CD14-positive monocyte (primary cell): Measurements from ENCODE around the gene BLM. TPM values are rescaled to one million over a fixed set of nuclear protein-coding genes. Genes with fewer than 3 reads are reported as not detected.

Experiments used
- DNase-seq, 3 donors: peaks; one replicate each; pipeline ENCODE4 v3.0.0-alpha.2; 2011 to 2022
- H2AFZ ChIP-seq: 2 replicates; pipeline ENCODE4 v1.6.0; 2012; ENCODE audit warnings: mild to moderate bottlenecking, low read depth, low read length, inconsistent platforms; ENCODE audit not compliant: insufficient read depth, poor library complexity, severe bottlenecking
- H3K27ac ChIP-seq, 2 donors: 1 replicate in 1 of 2; 2 replicates in 1 of 2; pipeline ENCODE4 v1.5.1; 2012 to 2013; ENCODE audit warnings: low read length in 2 of 2, control low read depth in 1 of 2, inconsistent platforms in 1 of 2, low read depth in 1 of 2, mild to moderate bottlenecking in 1 of 2
- H3K27me3 ChIP-seq, 2 donors: one replicate each; pipeline versions ENCODE4 v1.6.0 to v1.6.1; 2011 to 2013; ENCODE audit warnings: low read length in 2 of 2; ENCODE audit not compliant: control insufficient read depth in 2 of 2, insufficient read depth in 2 of 2
- H3K36me3 ChIP-seq, 2 donors: replicated peaks in 1 of 2; 1 replicate in 1 of 2; 2 replicates in 1 of 2; pipeline versions ENCODE4 v1.5.1 to v1.6.1; 2012 to 2013; ENCODE audit warnings: low read length in 2 of 2, control low read depth in 1 of 2, inconsistent platforms in 1 of 2, mild to moderate bottlenecking in 1 of 2; ENCODE audit not compliant: insufficient read depth in 2 of 2, control insufficient read depth in 1 of 2
- H3K4me1 ChIP-seq, 2 donors: 1 replicate in 1 of 2; 2 replicates in 1 of 2; pipeline versions ENCODE4 v1.5.1 to v1.6.1; 2012 to 2013; ENCODE audit warnings: low read length in 2 of 2, control low read depth in 1 of 2, inconsistent platforms in 1 of 2, mild to moderate bottlenecking in 1 of 2, moderate library complexity in 1 of 2; ENCODE audit not compliant: insufficient read depth in 2 of 2, control insufficient read depth in 1 of 2
- H3K4me2 ChIP-seq: replicated peaks from 2 replicates; pipeline ENCODE3; 2012; ENCODE audit warnings: low read length, moderate library complexity, mild to moderate bottlenecking; ENCODE audit not compliant: poor library complexity, severe bottlenecking; ENCODE audit errors: extremely low read depth
- H3K4me3 ChIP-seq, 3 experiments: fragments of 200-600 bp in 1 of 3; sonication (generic) in 1 of 3; replicated peaks in 1 of 3; 1 replicate in 2 of 3; 2 replicates in 1 of 3; pipeline ENCODE4 v1.5.1; 2011 to 2013; ENCODE audit warnings: low read length in 3 of 3, mild to moderate bottlenecking in 3 of 3, control low read depth in 2 of 3, low read depth in 2 of 3, inconsistent platforms in 1 of 3, moderate library complexity in 1 of 3
- H3K79me2 ChIP-seq: 2 replicates; pipeline ENCODE4 v1.6.0; 2012; ENCODE audit warnings: mild to moderate bottlenecking, control low read depth, inconsistent platforms, low read length, moderate library complexity; ENCODE audit not compliant: insufficient read depth
- H3K9ac ChIP-seq: 2 replicates; pipeline ENCODE4 v1.6.0; 2017; ENCODE audit warnings: low read length, mild to moderate bottlenecking; ENCODE audit not compliant: insufficient read depth, poor library complexity, severe bottlenecking
- H3K9me3 ChIP-seq, 2 donors: replicated peaks in 1 of 2; 1 replicate in 1 of 2; 2 replicates in 1 of 2; pipeline versions ENCODE4 v1.5.1 to v1.6.1; 2012 to 2013; ENCODE audit warnings: low read length in 2 of 2, control low read depth in 1 of 2; ENCODE audit not compliant: control insufficient read depth in 1 of 2, insufficient read depth in 1 of 2
- H4K20me1 ChIP-seq: 2 replicates; pipeline ENCODE4 v1.6.0; 2012; ENCODE audit warnings: mild to moderate bottlenecking, low read length, control low read depth, moderate library complexity; ENCODE audit not compliant: insufficient read depth
- H3K27ac Mint-ChIP-seq, 7 donors: one replicate each; pipeline ENCODE4 v1.8.0; 2020; ENCODE audit warnings: mild to moderate bottlenecking in 7 of 7, mixed read lengths in 7 of 7, moderate library complexity in 6 of 7, inconsistent platforms in 2 of 7
- H3K27me3 Mint-ChIP-seq, 3 donors: one replicate each; pipeline ENCODE4 v1.8.0; 2021 to 2022; ENCODE audit warnings: low read depth in 3 of 3, mild to moderate bottlenecking in 3 of 3, mixed read lengths in 3 of 3, moderate library complexity in 3 of 3, inconsistent platforms in 1 of 3
- H3K36me3 Mint-ChIP-seq, 2 donors: one replicate each; pipeline ENCODE4 v1.8.0; 2020; ENCODE audit warnings: mixed read lengths in 2 of 2, inconsistent platforms in 1 of 2, mild to moderate bottlenecking in 1 of 2
- H3K4me1 Mint-ChIP-seq: one replicate; pipeline ENCODE4 v1.8.0; 2020; ENCODE audit warnings: mild to moderate bottlenecking, mixed read lengths
- H3K4me3 Mint-ChIP-seq, 2 donors: one replicate each; pipeline ENCODE4 v1.8.0; 2020; ENCODE audit warnings: mild to moderate bottlenecking in 2 of 2, mixed read lengths in 2 of 2, moderate library complexity in 1 of 2
- H3K9me3 Mint-ChIP-seq, 7 donors: one replicate each; pipeline ENCODE4 v1.8.0; 2020 to 2022; ENCODE audit warnings: mixed read lengths in 7 of 7, mild to moderate bottlenecking in 6 of 7, moderate library complexity in 6 of 7, inconsistent platforms in 2 of 7
- CTCF ChIP-seq: fragments of 200-600 bp; IDR thresholded peaks from one replicate; pipeline ENCODE4 v1.8.0; 2022; ENCODE audit warnings: antibody characterized with exemption, mild to moderate bottlenecking
- WGBS: methylation state at CpG from one replicate; pipeline ENCODE4 v1.1.5; 2013; ENCODE audit warnings: missing lambda C conversion rate; ENCODE audit not compliant: insufficient coverage; 5-methylcytosine and 5-hydroxymethylcytosine counted together
- intact Hi-C, 2 donors: fragments of 100-400 bp; cut with micrococcal nuclease; formaldehyde crosslinking; loops; one replicate each; pipeline versions ENCODE4 v1.15.0 to v1.15.1; 2023
- polyA plus RNA-seq, 3 donors: library from polyadenylated mRNA; depleted of rRNA in 1 of 3; unstranded in 2 of 3; stranded (reverse) in 1 of 3; fragments of 300-500 nt in 2 of 3; fragments of >200 nt in 1 of 3; fragmentation: Illumina TruSeq in 2 of 3; gene quantifications; 1 replicate in 2 of 3; 2 replicates in 1 of 3; pipeline ENCODE4 v1.2.3, GENCODE V29; 2012 to 2021

Gene BLM
- polyA plus RNA-seq, 3 donors: 0.69 to 2.3 (median 1.2) TPM

- peaks cover 16 to 38% of the 10 kb centered on the region in 2 donors for H3K36me3 Mint-ChIP-seq
- no CpG with 5 or more reads among the region's 2 CpGs for WGBS
- peaks cover 0 to 1% (median 1%) of the 10 kb centered on the region in 3 donors for H3K27me3 Mint-ChIP-seq
- DNase-seq: no peak
- Histone ChIP-seq H3K36me3 (peaks cover 0 to 14% of the 10 kb centered on the region in 2 donors), H3K27me3 (no peaks in the 10 kb centered on the region), H3K9ac (no peak overlapping the region), H3K4me2 (no peak overlapping the region), H2AFZ (no peak overlapping the region), H3K9me3 (no peaks in the 10 kb centered on the region), H3K4me1 (peaks cover 16 to 21% of the 10 kb centered on the region in 2 donors), H4K20me1 (no peaks in the 10 kb centered on the region), H3K79me2 (no peaks in the 10 kb centered on the region), H3K4me3 (no peak overlapping the region), H3K27ac (no peak overlapping the region)
- H3K4me3 Mint-ChIP-seq: no peak overlapping the region
- no peak for TF ChIP-seq CTCF
- peak overlapping the region in 1 of 7 donors; percentile 37 for H3K27ac Mint-ChIP-seq
- H3K9me3 Mint-ChIP-seq: no peaks in the 10 kb centered on the region
- H3K4me1 Mint-ChIP-seq: peaks cover 23% of the 10 kb centered on the region
- intact Hi-C loops: loop anchor here (10.0 kb wide), 1 partner anchor 51 kb away; the partner anchor contains the start of gene BLM (in 2 of the 2)
Measured at GRCh38 chr15:90765531-90765930, 48.4 kb downstream of the BLM start.

DNA sequence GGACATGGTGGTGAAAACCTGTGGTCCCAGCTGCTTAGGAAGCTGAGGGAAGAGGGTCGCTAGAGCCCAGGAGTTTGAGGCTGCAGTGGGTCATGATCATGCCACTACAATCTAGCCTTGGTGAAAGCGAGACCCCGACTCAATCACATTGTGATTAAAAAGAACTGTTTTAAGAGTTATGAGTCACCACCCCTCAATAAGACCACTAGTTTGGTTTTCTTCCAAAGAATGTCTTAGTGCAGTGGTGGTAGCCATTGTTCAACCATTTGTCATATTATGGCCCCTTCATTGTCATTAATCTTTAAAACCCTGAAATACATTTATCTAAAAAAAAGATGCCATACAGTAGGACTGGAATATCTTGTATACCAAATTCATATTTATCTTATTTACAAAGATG is 48.8 kb downstream of the BLM start:
- H3K27ac ChIP-seq: no peak overlapping the region
- no peak for DNase-seq
- intact Hi-C loops: loop anchor here (10.0 kb wide), 1 partner anchor 51 kb away; the partner anchor contains the start of gene BLM (in 2 of the 2)
- Mint-ChIP-seq H3K27me3 (peaks cover 0 to 1% (median 1%) of the 10 kb centered on the region in 3 donors), H3K4me1 (peaks cover 20% of the 10 kb centered on the region), H3K9me3 (no peaks in the 10 kb centered on the region), H3K4me3 (no peak overlapping the region), H3K36me3 (peaks cover 18 to 39% of the 10 kb centered on the region in 2 donors), H3K27ac (peak overlapping the region in 1 of 7 donors; percentile 37)
- no peaks in the 10 kb centered on the region for H4K20me1 ChIP-seq
- no peak overlapping the region for H3K9ac ChIP-seq
- no peaks in the 10 kb centered on the region for H3K79me2 ChIP-seq
- H3K36me3 ChIP-seq: peaks cover 0 to 14% of the 10 kb centered on the region in 2 donors
- H3K9me3 ChIP-seq: no peaks in the 10 kb centered on the region
- no peak overlapping the region for H3K4me2 ChIP-seq
- no peak overlapping the region for H2AFZ ChIP-seq
- H3K4me1 ChIP-seq: peaks cover 16 to 21% of the 10 kb centered on the region in 2 donors
- no peak for TF ChIP-seq CTCF
- no peaks in the 10 kb centered on the region for H3K27me3 ChIP-seq
- no CpG with 5 or more reads among the region's 3 CpGs for WGBS
- H3K4me3 ChIP-seq: no peak overlapping the region
